Astrocyte (in vitro differentiated cells and primary cell): Measurements from ENCODE around the gene GMPR2. TPM values are rescaled to one million over a fixed set of nuclear protein-coding genes. Genes with fewer than 3 reads are reported as not detected.

Experiments
- DNase-seq: peaks from one replicate; pipeline ENCODE4 v3.0.0-alpha.2; 2010; ENCODE audit warnings: low read depth
- FAIRE-seq: peaks from 2 replicates; lab custom pipeline; 2011; peaks lifted over from hg19 to GRCh38; lab: Jason Lieb, UNC
- H2AFZ ChIP-seq: 2 replicates; pipeline ENCODE4 v1.6.0; 2012; ENCODE audit warnings: low read depth, low read length, inconsistent platforms
- H3K27ac ChIP-seq: 2 replicates; pipeline ENCODE4 v1.5.1; 2011; ENCODE audit warnings: low read depth, low read length, inconsistent platforms
- H3K27me3 ChIP-seq: 2 replicates; pipeline ENCODE4 v1.6.0; 2011; ENCODE audit warnings: low read length, inconsistent platforms; ENCODE audit not compliant: insufficient read depth
- H3K36me3 ChIP-seq: 2 replicates; pipeline ENCODE4 v1.5.1; 2011; ENCODE audit warnings: low read length, inconsistent platforms; ENCODE audit not compliant: insufficient read depth
- H3K4me1 ChIP-seq: 2 replicates; pipeline ENCODE4 v1.5.1; 2011; ENCODE audit warnings: low read length, inconsistent platforms; ENCODE audit not compliant: insufficient read depth
- H3K4me2 ChIP-seq: 2 replicates; pipeline ENCODE4 v1.6.0; 2012; ENCODE audit warnings: low read length, inconsistent platforms
- H3K4me3 ChIP-seq: 2 replicates; pipeline ENCODE4 v1.5.1; 2011; ENCODE audit warnings: low read depth, mild to moderate bottlenecking, low read length, inconsistent platforms; ENCODE audit not compliant: insufficient read depth
- H3K79me2 ChIP-seq: 2 replicates; pipeline ENCODE4 v1.6.0; 2012; ENCODE audit warnings: mild to moderate bottlenecking, low read length, inconsistent platforms; ENCODE audit not compliant: insufficient read depth
- H3K9ac ChIP-seq: 2 replicates; pipeline ENCODE4 v1.6.0; 2012; ENCODE audit warnings: mild to moderate bottlenecking, low read length, inconsistent platforms
- H3K9me3 ChIP-seq: 2 replicates; pipeline ENCODE4 v1.5.1; 2012; ENCODE audit warnings: low read depth, mild to moderate bottlenecking, low read length, inconsistent platforms; ENCODE audit not compliant: insufficient read depth
- H4K20me1 ChIP-seq: 2 replicates; pipeline ENCODE4 v1.6.0; 2012; ENCODE audit warnings: low read length, inconsistent platforms; ENCODE audit not compliant: insufficient read depth
- H3K27ac Mint-ChIP-seq: one replicate; pipeline ENCODE4 v1.8.0; 2021; ENCODE audit warnings: mild to moderate bottlenecking, mixed read lengths; ENCODE audit not compliant: unreplicated experiment
- H3K27me3 Mint-ChIP-seq: one replicate; pipeline ENCODE4 v1.8.0; 2021; ENCODE audit warnings: low read depth, mixed read lengths; ENCODE audit not compliant: unreplicated experiment
- H3K36me3 Mint-ChIP-seq: one replicate; pipeline ENCODE4 v1.8.0; 2021; ENCODE audit warnings: low read depth, mixed read lengths; ENCODE audit not compliant: unreplicated experiment
- H3K4me1 Mint-ChIP-seq: one replicate; pipeline ENCODE4 v1.8.0; 2021; ENCODE audit warnings: low read depth, mixed read lengths; ENCODE audit not compliant: unreplicated experiment
- H3K4me3 Mint-ChIP-seq: one replicate; pipeline ENCODE4 v1.8.0; 2021; ENCODE audit warnings: mild to moderate bottlenecking, moderate library complexity, mixed read lengths; ENCODE audit not compliant: unreplicated experiment
- H3K9me3 Mint-ChIP-seq: one replicate; pipeline ENCODE4 v1.8.0; 2021; ENCODE audit warnings: mild to moderate bottlenecking, mixed read lengths; ENCODE audit not compliant: unreplicated experiment
- CTCF ChIP-seq: IDR thresholded peaks from 2 replicates; pipeline ENCODE4 v1.5.1; 2011; ENCODE audit warnings: low read depth, mild to moderate bottlenecking, inconsistent platforms, low read length, moderate library complexity; ENCODE audit not compliant: insufficient read depth
- EZH2 ChIP-seq: IDR thresholded peaks from 2 replicates; pipeline ENCODE4 v1.6.1; 2012; ENCODE audit warnings: mild to moderate bottlenecking, low read length, inconsistent platforms; ENCODE audit not compliant: insufficient read depth
- total RNA-seq: library from RNA; stranded (reverse); gene quantifications from 2 replicates; pipeline ENCODE4 v1.2.1, GENCODE V29; 2021

Gene GMPR2
- total RNA-seq, 1 donor from 2014 or later: 66.5 TPM

DNA sequence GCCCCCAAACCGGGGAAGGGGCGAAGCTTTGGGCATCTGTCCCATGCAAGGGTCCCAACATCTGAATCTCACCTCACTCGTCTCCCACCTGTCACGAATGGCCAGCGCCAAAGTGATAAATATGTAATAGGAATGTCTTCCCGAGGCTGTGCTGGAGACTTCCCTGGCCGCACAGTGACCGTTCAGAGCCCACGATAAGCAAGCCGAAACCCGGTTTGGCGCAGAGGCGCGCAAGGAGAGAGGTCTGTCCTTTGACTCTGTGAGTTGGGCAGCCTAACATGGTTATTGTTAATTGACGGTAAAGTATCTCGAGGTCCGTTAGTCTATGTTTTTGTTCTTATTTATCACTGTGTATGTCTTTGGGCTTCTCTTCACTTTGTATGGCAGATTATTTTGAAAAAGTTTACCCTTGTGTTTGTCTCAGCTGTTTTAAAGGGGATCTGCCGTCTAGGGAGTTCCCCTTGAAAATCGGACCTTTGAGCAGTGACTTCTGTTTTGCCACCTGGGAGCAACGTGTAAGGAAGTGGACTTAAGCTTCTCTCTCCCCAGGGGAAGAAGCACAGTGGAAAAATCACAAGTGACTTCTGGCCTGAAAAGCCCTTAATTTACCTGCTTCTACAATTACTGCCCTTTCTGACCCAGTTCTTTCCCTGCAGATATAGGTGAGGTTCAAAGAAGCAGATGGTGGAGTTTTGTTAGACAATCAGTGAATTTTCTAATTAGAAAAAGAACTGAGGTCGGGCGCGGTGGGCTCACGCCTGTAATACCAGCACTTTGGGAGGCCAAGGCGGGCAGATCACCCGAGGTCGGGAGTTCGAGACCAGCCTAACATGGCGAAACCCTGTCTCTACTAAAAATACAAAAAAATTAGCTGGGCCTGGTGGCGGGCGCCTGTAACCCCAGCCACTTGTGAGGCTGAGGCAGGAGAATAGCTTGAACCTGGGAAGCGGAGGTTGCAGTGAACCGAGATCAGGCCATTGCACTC lies 36.4 kb upstream of the GMPR2 start:
- H3K9ac ChIP-seq: peak overlapping the region; percentile 99
- H3K4me3 ChIP-seq: peak overlapping the region; percentile 69
- Mint-ChIP-seq H3K4me3 (peak overlapping the region; percentile 96), H3K4me1 (peaks cover 16% of the 10 kb centered on the region), H3K36me3 (peaks cover 23% of the 10 kb centered on the region), H3K27ac (peak overlapping the region; percentile 94), H3K9me3 (peaks cover 4% of the 10 kb centered on the region), H3K27me3 (no peaks in the 10 kb centered on the region)
- H3K36me3 ChIP-seq: peaks cover 15% of the 10 kb centered on the region
- no peaks in the 10 kb centered on the region for H3K27me3 ChIP-seq
- no peak for TF ChIP-seq CTCF
- no peak for TF ChIP-seq EZH2
- peak overlapping the region; percentile 95 for H3K4me2 ChIP-seq
- FAIRE-seq (no peak), DNase-seq (peak; percentile 24)
- peaks cover 2% of the 10 kb centered on the region for H3K9me3 ChIP-seq
- peak overlapping the region; percentile 93 for H2AFZ ChIP-seq
- H3K79me2 ChIP-seq: peaks cover 58% of the 10 kb centered on the region
- peaks cover 5% of the 10 kb centered on the region for H4K20me1 ChIP-seq
- H3K4me1 ChIP-seq: peaks cover 5% of the 10 kb centered on the region
- peak overlapping the region; percentile 97 for H3K27ac ChIP-seq

GRCh38 chr14:24197056-24197450 lies 35.7 kb upstream of the GMPR2 start:
- peak overlapping the region; percentile 95 for H3K4me2 ChIP-seq
- Mint-ChIP-seq H3K36me3 (peaks cover 27% of the 10 kb centered on the region), H3K27me3 (no peaks in the 10 kb centered on the region), H3K4me3 (peak overlapping the region; percentile 96), H3K4me1 (peaks cover 16% of the 10 kb centered on the region), H3K9me3 (peaks cover 4% of the 10 kb centered on the region), H3K27ac (peak overlapping the region; percentile 35)
- peaks cover 2% of the 10 kb centered on the region for H3K9me3 ChIP-seq
- peaks cover 5% of the 10 kb centered on the region for H4K20me1 ChIP-seq
- FAIRE-seq: no peak
- no peak overlapping the region for H3K9ac ChIP-seq
- H3K4me1 ChIP-seq: peaks cover 5% of the 10 kb centered on the region
- H3K36me3 ChIP-seq: peaks cover 15% of the 10 kb centered on the region
- DNase-seq: no peak
- H2AFZ ChIP-seq: no peak overlapping the region
- no peak for TF ChIP-seq EZH2
- TF ChIP-seq CTCF: no peak
- no peak overlapping the region for H3K4me3 ChIP-seq
- no peak overlapping the region for H3K27ac ChIP-seq
- peaks cover 51% of the 10 kb centered on the region for H3K79me2 ChIP-seq
- no peaks in the 10 kb centered on the region for H3K27me3 ChIP-seq
